ENCODE measurements around the gene MTMR8. TPM values are rescaled to one million over a fixed set of nuclear protein-coding genes. Genes with fewer than 3 reads are reported as not detected.

MTMR8 gene
- total RNA-seq, 1 experiment from 2014 or later = not detected

DNA sequence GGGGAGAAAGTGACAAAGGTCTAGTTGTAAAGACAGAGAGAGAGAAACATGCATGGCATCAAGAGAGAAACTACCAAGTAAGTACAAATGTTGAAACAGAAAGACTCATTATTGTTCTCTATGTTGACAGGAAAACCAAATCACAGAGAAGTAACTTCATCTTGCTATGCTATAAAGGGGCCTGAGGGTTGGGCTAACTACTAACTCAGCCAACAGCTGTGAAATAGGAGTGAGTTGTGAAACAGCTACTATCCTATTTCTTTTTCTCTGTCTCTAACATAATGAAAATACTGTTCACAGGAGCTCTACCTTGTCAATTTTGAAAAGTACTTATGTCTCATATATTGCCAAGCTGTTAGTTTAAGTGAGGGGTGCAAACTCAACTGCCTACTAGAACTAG lies 65.0 kb downstream of the MTMR8 start:
- ChIA-PET POLR2A (no interaction called here), CTCF (no interaction called here)
- Mint-ChIP-seq H3K4me3 (ENCODE audit: unreplicated experiment) (no peak overlapping the region), H3K9me3 (ENCODE audit: unreplicated experiment) (peaks cover 16% of the 10 kb centered on the region), H3K27ac (ENCODE audit: low read depth, unreplicated experiment) (no peak overlapping the region), H3K4me1 (ENCODE audit: insufficient read depth, unreplicated experiment) (no peaks in the 10 kb centered on the region), H3K27me3 (ENCODE audit: insufficient read depth, unreplicated experiment) (no peaks in the 10 kb centered on the region), H3K36me3 (ENCODE audit: insufficient read depth, unreplicated experiment) (no peaks in the 10 kb centered on the region)
- BruUV-seq (replicated peaks) = no TSS peak
- intact Hi-C loops (cut with micrococcal nuclease) = no loop called here
- no peak for DNase-seq (ENCODE audit: unreplicated experiment)
- TF ChIP-seq, protein P1, sequence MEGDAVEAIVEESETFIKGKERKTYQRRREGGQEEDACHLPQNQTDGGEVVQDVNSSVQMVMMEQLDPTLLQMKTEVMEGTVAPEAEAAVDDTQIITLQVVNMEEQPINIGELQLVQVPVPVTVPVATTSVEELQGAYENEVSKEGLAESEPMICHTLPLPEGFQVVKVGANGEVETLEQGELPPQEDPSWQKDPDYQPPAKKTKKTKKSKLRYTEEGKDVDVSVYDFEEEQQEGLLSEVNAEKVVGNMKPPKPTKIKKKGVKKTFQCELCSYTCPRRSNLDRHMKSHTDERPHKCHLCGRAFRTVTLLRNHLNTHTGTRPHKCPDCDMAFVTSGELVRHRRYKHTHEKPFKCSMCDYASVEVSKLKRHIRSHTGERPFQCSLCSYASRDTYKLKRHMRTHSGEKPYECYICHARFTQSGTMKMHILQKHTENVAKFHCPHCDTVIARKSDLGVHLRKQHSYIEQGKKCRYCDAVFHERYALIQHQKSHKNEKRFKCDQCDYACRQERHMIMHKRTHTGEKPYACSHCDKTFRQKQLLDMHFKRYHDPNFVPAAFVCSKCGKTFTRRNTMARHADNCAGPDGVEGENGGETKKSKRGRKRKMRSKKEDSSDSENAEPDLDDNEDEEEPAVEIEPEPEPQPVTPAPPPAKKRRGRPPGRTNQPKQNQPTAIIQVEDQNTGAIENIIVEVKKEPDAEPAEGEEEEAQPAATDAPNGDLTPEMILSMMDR (IDR thresholded peaks at IDR 0.05; ENCODE audit: unreplicated experiment) = no peak

DNA sequence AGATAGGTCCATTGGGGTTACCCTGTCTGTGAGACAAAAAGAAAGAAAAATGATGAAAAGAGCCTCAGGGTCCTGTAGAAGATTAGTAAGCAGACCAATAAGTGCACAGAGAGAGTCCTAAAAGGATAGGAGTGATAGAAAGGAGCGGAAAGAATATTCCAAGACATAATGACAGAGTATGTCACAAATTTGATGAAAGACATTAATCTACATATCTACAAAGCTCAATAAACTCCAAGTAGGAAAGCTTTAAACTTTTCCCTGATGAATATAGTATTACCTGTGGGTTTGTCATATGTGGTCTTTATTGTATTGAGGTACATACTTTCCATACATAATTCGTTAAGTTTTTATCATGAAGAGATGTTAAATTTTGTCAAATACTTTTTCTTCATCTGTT lies 73.7 kb downstream of the MTMR8 start:
- no peak overlapping the region for H3K4me3 Mint-ChIP-seq (ENCODE audit: unreplicated experiment)
- ChIA-PET CTCF (interaction anchor here (0.6 kb wide), 1 partner anchor 147 kb away, joined by 3 read pairs; no protein-coding TSS in a partner anchor), POLR2A (no interaction called here)
- peaks cover 38% of the 10 kb centered on the region for H3K9me3 Mint-ChIP-seq (ENCODE audit: unreplicated experiment)
- H3K36me3 Mint-ChIP-seq (ENCODE audit: insufficient read depth, unreplicated experiment) = no peaks in the 10 kb centered on the region
- TF ChIP-seq, protein P1 (IDR thresholded peaks at IDR 0.05; ENCODE audit: unreplicated experiment) = no peak
- no peak for DNase-seq (ENCODE audit: unreplicated experiment)
- no TSS peak for BruUV-seq (replicated peaks)
- no peak overlapping the region for H3K27ac Mint-ChIP-seq (ENCODE audit: low read depth, unreplicated experiment)
- intact Hi-C loops (cut with micrococcal nuclease) = no loop called here
- no peaks in the 10 kb centered on the region for H3K27me3 Mint-ChIP-seq (ENCODE audit: insufficient read depth, unreplicated experiment)
- H3K4me1 Mint-ChIP-seq (ENCODE audit: insufficient read depth, unreplicated experiment) = no peaks in the 10 kb centered on the region

DNA sequence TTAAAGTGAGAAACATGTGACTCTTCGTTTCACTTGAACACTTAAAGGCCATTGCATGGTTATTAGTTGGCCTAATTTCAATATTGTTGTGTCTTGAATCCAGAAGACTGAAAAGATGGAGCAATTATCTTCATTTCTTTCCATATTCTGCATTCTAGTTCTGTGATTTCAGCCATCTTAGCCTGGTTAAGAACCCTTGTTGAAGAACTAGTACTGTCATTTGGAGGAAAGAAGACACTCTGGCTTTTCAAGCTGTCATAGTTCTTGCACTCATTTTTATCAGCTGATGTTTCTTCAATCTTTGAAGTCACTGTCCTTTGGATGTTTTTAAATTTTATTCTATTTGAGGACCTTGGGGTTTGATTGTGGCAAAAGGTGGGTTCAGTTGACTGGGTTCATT lies 81.6 kb downstream of the MTMR8 start:
- H3K4me1 Mint-ChIP-seq (ENCODE audit: insufficient read depth, unreplicated experiment) = no peaks in the 10 kb centered on the region
- H3K27me3 Mint-ChIP-seq (ENCODE audit: insufficient read depth, unreplicated experiment) = no peaks in the 10 kb centered on the region
- intact Hi-C loops (cut with micrococcal nuclease) = no loop called here
- ChIA-PET CTCF (interaction anchor here (0.6 kb wide), 1 partner anchor 149 kb away, joined by 6 read pairs; no protein-coding TSS in a partner anchor), POLR2A (no interaction called here)
- H3K36me3 Mint-ChIP-seq (ENCODE audit: insufficient read depth, unreplicated experiment) = no peaks in the 10 kb centered on the region
- no peak for DNase-seq (ENCODE audit: unreplicated experiment)
- no peak overlapping the region for H3K4me3 Mint-ChIP-seq (ENCODE audit: unreplicated experiment)
- no TSS peak for BruUV-seq (replicated peaks)
- TF ChIP-seq, protein P1 (IDR thresholded peaks at IDR 0.05; ENCODE audit: unreplicated experiment) = no peak
- peaks cover 29% of the 10 kb centered on the region for H3K9me3 Mint-ChIP-seq (ENCODE audit: unreplicated experiment)
- H3K27ac Mint-ChIP-seq (ENCODE audit: low read depth, unreplicated experiment) = no peak overlapping the region

DNA sequence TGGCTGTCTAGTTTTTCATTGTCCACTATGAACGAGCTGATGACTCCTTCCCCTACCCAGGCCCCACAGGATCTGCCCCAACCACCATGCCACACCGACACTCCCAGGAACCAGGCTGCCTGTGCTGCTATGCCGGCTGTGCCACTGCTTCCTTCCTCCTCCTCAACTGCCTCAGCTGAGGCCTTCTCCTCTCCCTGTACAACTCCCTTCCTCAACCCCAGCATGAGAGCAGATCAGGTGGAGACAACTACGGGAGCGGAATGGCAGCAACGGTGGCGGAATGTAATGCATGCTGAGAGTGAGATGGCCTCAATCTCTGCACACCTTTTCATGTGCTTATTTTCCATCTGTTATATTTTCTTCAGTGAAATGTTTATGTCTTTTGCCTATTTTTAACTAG lies 88.5 kb downstream of the MTMR8 start:
- Mint-ChIP-seq H3K27ac (ENCODE audit: low read depth, unreplicated experiment) (no peak overlapping the region), H3K4me1 (ENCODE audit: insufficient read depth, unreplicated experiment) (no peaks in the 10 kb centered on the region), H3K9me3 (ENCODE audit: unreplicated experiment) (peaks cover 7% of the 10 kb centered on the region), H3K4me3 (ENCODE audit: unreplicated experiment) (no peak overlapping the region), H3K27me3 (ENCODE audit: insufficient read depth, unreplicated experiment) (no peaks in the 10 kb centered on the region), H3K36me3 (ENCODE audit: insufficient read depth, unreplicated experiment) (no peaks in the 10 kb centered on the region)
- ChIA-PET POLR2A (no interaction called here), CTCF (interaction anchor here (0.9 kb wide), 1 partner anchor 212 kb away, joined by 3 read pairs; no protein-coding TSS in a partner anchor)
- no peak for DNase-seq (ENCODE audit: unreplicated experiment)
- no TSS peak for BruUV-seq (replicated peaks)
- TF ChIP-seq, protein P1 (IDR thresholded peaks at IDR 0.05; ENCODE audit: unreplicated experiment) = no peak
- intact Hi-C loops (cut with micrococcal nuclease) = no loop called here
